GM21786 (cell line): Measurements from ENCODE around the gene RPL7A.
"Not testable (repeated sequence)": the region's sequence is repeated elsewhere in the genome, so short reads cannot be mapped to it uniquely, and the experiment has no call there.

Source experiments
- ATAC-seq: cut with Tn5 transposase; IDR thresholded peaks from one replicate; pipeline ENCODE4 v1.9.1; 2021; ENCODE audit not compliant: unreplicated experiment

RPL7A gene

DNA sequence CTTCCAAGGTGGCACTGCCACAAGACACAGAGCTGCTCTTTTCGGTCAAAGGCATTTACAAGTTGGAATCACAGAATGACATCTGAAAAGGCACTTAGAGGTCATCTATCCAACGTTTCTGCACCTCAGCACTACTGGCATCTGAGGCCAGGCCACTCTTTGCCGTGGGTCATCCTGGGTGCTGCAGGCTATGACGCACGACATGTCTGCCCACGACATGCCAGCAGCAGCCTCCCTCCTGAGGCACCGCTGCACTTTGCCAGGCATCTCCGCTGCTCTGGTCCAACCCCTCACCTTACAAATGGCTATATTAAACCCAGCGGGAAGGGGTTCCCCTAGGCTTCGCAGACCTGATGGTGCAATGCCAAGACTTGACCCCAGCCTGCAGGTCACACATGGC is 19.8 kb downstream of the RPL7A start:
- no peak for ATAC-seq

DNA sequence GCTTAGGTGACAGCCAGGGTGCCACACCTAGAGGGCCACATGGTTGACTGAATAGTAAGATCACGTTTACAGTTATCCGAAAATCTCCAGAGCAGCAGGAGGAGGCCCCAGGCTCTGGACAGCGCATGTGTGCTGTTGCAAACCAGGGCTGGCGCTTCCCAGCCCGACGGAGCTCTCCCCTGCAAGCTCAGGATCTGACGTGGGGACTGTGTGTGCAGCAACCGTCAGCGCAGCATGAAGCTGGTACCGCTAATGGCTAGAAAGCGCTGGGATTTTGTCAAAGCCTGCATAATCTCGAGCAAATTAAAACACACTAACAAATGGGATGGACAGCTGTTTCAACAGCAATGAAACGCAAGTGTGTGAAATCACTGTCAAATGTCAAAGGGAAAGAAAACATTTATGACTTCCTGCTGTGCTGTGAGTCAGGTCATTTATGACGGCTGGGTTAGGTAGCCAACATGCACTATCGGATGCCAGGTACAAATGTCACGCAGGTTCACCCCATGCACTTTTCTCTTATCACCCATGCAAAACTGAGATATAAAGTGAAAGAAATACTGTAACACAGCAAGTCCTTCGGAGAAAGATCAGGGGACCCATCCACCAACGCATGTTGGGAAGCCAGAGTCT is 20.3 kb downstream of the RPL7A start:
- ATAC-seq, result no peak

DNA sequence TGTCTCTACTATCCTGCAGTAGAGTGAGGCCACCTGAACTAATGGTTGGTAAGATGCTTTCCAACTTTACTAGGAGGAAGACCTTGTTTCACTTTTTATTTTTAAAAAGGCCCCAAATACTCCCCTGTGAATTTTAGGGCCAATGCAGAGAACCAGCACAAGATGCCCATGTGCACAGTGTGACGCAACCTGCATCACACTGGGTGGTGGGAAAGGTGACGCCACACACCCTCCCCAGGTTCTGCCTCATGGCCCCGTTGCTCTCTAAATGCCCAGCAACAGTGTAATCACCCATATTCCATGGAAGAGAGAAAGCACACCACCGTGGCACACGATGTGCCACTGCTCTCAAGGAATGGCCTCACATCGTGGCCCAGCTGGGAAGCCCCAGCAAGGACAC is 21.4 kb downstream of the RPL7A start:
- ATAC-seq, result no peak

DNA sequence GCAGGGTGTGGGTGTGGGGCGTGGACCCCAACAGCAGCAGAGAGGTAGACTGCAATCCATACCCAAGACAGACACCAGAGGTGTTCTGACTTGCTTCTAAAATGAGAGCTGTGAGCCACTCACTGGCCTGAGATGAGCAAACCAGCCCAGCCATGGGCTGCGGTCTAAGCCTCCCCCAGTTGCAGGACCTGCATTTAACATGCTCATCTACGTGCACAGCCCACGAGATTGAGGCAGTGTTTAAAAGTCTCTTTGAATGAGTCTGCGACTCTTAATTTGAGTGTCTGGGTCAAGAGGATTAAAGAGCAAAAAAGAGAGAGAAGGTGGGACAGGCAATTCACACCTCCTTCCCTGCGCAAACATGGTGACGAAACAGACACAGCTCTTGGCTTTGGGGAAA is 21.9 kb downstream of the RPL7A start:
- no peak for ATAC-seq

DNA sequence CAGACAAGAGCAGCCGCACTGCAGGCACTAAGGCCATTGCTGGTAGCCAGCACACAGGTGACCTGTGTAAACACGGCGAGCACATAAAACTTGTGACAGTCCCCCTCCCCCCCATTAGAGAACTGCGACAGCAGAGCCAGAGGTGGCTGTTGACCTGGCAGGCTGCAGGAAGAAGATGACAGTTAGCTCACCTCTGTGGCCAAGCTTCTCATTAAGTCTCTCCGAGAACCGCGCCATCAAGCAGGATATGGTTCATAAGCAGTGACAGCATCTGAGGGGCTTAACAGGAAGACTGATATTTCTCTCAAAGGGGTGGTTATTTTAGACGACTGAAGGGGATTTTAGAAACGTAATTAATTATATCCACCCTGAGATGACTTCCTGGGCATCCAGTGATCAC is 22.7 kb downstream of the RPL7A start:
- no peak for ATAC-seq

DNA sequence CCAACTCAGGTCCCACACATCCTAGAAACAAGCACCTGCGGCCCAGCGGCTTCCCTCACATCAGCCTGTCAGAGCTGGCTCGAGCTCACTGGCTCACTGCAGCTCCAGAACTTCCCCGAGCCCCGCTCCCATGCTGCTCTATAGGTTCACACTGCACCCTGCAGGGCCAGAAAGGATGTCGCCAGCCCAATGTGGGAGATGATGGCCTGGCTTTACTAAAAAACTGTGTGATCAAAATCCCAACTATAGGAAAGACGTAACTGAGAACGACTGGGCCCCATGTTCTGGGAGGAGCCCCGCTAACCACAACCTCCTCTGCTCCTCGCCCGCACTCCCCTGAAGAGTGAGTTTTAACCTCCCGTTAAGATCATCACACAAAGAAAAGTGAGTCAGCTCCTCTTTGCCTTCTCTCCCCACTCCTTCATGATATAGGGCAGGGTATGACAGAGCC is 23.3 kb downstream of the RPL7A start:
- no peak for ATAC-seq

DNA sequence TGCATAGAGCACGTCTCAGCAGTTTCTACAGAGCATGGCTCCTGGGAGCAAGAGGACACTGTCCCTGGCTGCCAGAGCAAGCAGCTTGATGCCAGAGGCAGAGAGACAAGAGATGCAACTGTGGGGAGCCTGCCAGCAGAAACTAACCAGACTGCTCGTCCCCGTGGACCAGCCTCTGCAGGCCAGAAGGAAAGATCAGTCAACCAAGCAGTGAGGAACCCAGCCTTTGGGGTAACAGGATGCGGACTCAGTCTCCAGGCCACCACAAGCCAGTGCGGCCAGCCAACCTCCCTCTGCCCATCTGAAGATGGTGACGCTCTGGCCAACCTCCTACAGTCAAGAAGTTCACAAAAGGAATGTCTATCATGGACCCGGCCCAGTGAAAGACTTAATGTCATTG is 24.1 kb downstream of the RPL7A start:
- no peak for ATAC-seq

DNA sequence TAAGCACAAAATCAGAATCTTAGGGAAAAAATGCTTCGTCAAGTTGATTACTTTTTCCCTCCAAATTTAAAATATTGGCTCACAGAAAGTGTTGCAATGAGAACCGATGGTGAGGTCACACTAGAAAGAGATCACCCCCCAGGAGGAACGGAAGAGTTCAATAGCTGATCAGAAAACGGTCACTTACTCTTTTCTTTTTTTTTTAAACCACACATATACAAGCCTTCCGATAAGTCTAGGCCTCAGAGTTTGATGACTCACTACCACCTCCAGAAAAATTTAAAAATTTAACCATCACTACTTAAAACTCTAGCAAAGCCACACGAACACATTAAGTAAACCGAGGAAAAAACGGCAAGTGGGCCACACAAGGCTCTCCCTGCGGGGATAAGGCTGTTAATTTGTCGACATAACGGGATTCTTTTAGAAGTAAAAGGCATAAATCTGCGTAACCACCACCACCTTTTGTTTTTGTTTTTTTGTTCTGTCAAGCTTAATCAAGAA is 26.6 kb downstream of the RPL7A start:
- ATAC-seq, result no peak

DNA sequence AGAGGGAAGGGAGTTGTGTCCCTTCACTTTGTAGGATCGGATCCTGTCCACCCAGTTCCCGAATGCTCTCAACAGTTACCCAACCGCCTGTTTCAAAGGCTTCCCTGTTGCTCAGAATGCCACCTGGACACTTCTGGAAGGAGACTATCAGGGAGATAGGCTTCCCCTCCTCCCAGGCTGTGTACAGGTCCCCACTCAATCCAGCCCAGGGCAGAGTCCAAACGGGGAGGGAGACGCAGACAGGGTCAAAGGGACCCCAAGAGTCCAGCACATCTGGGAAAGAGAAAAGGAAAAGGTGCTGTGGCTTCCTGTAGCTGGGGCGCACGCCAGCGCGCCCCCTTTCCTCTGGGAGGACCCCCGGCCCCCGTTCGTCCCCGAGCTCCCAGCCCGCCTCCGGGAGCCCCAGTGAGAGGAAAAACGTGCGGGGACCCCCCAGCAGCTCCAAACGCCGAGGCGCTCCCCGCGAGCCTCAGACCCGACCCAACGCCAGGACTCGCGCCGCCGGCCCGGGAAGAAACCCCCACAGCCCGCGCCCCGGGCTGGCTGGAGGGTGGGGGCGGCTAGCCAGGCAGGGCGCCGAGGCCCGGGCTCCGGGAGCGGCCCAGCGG is 27.2 kb downstream of the RPL7A start:
- no peak for ATAC-seq

DNA sequence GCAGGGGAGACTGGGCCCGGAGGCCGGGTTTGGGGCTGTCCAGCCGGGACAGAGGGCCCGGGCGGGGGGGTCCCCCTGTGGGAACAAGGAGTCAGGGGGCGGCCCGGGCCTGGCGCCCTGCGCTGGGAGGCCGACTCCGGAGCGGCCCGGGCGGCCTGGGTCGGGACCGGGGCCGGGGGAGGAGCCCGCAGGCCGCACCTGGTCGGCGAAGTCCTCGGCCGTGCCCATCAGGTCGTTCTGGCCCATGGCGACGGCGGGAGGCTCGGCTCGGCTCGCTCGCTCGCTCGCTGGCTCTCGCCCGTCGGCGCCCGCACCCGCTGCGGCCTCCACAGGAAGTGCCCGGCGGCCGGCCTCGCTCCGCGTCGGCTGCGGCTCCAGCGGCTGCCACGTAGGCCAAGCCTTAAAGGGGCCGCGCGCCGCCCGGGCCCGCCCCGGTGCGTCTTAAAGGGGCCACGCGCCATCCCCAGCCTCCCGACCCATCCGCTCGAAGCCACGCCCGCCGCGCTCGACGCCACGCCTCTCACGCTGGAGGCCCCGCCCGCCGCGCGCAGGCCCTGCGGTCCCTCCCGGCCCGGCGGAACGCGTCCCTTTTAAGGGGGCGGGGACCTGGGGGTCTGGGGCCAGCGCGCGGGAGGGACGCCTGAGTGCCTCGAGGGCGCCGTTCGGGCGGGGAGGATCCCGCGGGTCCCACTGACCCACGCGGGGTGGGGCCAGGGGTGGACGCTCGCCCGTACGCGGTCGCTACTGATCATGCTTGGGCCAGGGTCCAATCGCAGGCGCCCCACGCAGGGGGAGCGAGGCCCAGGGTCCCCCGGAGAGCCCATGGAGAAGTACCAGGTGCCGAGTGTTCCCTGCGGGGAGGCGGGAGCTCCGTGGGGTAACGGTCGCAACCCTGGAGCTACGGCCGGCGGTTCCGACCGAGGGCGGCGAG is 28.0 kb downstream of the RPL7A start, which contains the start of the genes STKLD1 and SURF4:
STKLD1 (plus strand) TSS at position 643 of the 931 bp plus-strand sequence; CDS start at position 751, 108 bp downstream.
SURF4 (minus strand) TSS at position 337 of the 931 bp plus-strand sequence; CDS start at position 246, 91 bp downstream.
- ATAC-seq, result peak; percentile 91

DNA sequence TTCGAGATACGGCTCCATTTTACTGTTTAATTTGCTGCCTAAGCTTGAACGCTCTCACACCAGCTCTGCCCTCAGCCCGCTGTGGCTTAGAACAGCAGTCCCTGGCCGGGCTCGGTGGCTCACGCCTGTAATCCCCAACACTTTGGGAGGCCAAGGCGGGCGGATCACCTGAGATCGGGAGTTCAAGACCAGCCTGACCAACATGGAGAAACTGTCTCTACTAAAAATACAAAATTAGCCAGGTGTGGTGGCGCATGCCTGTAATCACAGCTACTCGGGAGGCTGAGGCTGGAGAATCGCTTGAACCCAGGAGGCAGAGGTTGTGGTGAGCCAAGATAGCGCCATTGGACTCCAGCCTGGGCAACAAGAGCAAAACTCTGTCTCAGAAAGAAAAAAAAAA is 29.3 kb downstream of the RPL7A start:
- ATAC-seq, result not testable (repeated sequence)

DNA sequence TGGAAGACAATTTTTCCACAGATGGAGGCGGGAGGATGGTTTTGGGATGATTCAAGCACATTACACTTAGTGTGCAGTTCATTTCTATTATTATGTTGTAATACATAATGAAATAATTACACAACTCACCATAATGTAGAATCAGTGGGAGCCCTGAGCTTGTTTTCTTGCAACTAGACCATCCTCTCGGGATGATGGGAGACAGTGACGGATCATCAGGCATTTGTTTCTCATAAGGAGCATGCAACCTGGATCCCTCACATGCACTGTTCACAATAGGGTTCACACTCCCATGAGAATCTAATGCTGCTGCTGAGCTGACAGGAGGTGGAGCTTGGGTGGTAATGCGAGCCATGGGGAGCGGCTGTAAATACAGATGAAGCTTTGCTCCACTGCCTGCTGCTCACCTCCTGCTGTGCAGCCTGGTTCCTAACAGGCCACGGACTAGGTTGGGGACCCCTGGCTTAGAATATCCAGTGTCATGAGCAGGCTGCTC is 29.8 kb downstream of the RPL7A start:
- ATAC-seq, result no peak

DNA sequence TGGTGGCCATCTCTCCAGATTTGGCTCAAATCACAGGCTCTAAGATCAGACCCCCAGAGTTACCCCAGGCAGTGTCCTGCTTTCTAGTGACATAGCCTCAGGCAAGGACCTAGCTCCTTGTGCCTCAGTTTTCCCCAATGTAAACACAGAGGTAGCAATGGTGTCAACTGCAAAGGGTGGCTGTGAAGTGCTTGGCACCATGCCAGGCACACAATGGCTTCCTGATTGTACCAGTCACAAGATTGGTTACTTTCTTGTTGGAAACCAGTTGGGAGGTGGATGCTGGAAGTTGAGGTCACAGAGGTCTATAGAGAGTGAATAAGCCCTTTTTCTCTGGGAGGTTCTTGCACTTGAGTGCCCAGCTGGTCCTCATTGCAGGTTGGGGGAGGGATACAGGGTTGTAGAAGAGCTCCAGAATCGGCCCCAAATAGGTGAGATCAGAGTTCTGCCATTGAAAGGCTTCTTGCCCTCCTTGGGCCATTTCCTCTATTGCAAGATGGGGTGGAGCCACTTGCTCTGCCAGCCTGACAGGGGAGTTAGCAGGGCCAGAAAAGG is 30.5 kb downstream of the RPL7A start:
- ATAC-seq, result no peak

DNA sequence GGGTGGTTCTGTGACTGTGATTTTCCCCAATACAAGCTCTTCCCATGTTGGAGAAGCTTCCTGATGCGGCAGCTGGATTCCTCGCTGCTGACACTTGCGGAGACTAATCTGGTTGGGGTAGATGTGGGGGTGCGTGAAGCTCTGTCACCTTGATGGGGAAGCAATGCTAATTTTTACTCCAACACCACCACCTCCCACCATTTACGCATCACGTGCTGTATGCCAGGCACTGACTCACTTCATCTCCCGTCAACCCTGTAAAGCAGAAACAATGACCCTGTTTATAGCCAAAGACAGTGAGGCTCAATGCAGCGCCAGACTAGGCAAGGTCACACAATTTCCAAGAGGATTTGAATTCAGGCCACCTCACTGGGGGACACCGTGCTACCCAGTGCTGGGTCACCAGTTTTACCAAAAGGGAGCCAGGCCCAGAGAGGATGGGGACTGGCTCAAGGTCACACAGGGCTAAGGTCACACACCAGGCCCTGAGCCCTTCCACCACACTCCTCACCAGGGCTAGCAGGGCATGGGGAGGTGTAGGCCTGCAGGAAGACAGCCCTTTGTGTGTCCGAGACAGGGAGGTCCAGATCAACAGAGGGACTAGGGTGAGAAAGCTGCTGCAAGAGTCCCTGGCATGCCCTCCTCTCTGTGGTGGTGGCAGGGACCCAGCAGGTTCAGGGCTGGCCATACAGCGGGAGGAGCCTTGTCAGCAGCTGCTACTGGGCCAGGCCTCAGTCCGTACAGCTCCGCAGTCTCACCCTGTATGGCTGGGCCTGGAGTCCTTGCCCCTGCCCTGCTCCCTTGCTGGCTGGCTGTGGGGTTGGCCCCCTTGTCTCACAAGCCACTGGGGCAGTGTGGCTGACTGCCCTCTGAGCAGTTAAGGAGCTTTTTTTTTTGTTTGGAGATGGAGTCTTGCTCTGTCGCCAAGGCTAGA is 31.4 kb downstream of the RPL7A start:
- no peak for ATAC-seq

DNA sequence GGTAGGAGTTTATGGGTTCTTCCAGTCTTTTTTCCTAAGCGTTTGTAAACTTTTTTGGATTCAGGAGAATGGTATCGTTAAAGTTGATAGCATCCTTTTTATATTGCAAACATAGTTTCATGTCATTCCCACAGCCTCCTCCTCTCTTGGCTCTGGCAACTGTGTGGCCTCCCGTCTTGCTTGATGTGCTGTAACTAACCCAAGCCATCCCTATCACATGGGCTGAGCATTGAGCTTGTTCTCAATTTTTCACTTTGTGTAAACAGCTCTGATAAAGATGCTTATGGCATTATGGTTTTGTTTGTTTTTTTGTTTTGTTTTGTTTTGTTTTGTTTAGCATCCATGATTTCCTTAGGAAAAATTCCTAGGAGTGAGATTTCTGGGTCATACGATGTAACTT is 32.7 kb downstream of the RPL7A start:
- no peak for ATAC-seq

DNA sequence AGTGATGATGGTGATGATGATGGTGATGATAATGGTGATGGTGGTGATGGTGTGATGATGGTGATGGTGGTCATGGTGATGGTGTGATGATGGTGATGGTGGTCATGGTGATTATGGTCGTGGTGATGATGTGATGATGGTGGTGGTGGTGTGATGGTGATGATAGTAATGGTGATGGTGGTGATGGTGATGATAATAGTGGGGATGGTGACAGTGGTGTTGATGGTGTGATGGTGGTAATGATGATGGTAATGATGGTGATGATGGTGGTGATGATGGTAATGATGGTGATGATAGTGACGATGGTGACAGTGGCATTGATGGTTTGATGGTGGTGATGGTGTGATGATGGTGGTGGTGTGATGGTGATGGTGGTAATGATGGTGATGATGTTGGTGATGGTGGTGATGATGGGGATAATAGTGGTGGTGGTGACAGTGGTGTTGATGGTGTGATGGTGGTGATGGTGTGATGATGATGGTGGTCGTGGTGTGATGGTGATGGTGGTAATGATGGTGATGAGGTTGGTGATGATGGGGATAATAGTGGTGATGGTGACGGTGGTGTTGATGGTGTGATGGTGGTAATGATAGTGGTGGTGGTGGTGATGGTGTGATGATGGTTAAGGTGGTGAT is 34.6 kb downstream of the RPL7A start:
- ATAC-seq, result no peak

DNA sequence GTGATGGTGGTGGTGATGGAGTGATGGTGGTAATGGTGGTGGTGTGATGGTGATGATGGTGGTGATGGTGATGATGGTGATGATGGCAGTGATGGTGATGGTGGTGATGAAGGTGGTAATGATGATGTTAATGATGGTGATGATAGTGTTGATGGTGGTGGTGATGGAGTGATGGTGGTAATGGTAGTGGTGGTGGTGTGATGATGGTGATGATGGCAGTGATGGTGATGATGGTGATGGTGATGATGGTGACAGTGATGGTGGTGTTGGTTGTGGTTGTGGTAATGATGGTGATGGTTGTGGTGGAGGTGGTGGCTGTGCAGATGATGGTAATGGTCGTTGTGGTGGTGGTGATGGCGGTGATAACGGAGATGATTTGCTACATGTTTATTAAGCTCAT is 35.4 kb downstream of the RPL7A start:
- ATAC-seq, result no peak

DNA sequence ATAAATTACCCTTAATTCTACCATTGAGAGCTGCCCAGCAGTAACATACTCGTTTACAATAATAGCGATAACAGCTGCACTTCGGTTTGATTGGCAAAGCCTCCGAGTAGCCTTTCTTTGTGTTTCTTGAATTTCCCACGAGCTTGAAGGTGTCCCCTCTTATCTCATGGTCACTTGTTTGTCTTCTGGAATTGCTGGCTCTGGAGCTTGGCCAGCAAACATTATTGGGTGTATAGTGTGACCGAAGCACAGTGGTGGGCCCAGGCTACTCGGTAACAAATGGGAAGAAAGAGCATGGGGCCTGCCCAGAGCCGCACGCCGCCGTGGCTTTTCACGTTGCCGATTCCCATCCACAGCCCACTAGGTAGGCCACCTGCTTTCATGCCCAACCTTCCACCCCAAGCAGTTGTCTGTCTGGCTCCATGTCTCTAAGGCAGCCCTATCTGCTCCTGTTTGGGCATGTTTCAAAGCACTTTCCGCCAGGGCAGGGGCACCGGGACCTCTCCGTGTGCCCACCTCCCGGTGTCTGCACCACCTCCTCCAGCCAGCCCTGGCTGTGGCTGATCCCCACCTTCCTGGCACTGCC is 36.8 kb downstream of the RPL7A start:
- ATAC-seq, result no peak

DNA sequence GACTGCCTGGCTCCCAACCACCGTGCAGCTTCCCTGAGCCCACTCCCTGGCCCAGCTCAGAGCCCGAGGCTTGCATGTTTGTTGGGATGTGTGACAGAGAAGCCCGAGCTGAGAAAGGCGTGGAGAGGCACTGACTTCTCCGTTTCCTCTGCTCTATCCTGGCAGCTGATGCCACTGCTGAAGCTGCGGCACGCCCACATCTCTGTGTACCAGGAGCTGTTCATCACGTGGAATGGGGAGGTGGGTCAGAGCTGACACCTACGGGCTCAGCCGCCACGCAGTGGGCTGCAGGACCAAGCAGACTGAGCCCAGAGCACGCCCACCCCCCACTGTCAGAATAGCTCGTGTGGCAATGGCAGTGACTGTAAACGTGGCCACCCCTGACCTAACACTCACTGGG is 37.4 kb downstream of the RPL7A start:
- no peak for ATAC-seq
